Karpas-422 (cell line): ENCODE measurements around the gene TRANK1. TPM values are rescaled to one million over a fixed set of nuclear protein-coding genes. Genes with fewer than 3 reads are reported as not detected.

Experiments used
- DNase-seq: peaks from one replicate; pipeline ENCODE4 v3.0.0-alpha.2; 2015
- H2AFZ ChIP-seq: fragments of 200-600 bp; sonication (generic); 2 replicates; pipeline ENCODE4 v1.6.1; 2014; ENCODE audit warnings: antibody characterized with exemption, low read length, mixed read lengths
- H3K27ac ChIP-seq: fragments of 200-600 bp; sonication (generic); 2 replicates; pipeline ENCODE4 v1.5.1; 2014; ENCODE audit warnings: mild to moderate bottlenecking, low read length, moderate library complexity
- H3K27me3 ChIP-seq: fragments of 200-600 bp; sonication (generic); 2 replicates; pipeline ENCODE4 v1.6.1; 2014; ENCODE audit warnings: low read length, mixed read lengths
- H3K36me3 ChIP-seq: fragments of 200-600 bp; sonication (generic); 2 replicates; pipeline ENCODE4 v1.6.1; 2014; ENCODE audit warnings: low read length, mixed read lengths; ENCODE audit not compliant: insufficient read depth
- H3K4me1 ChIP-seq: fragments of 200-600 bp; sonication (generic); 2 replicates; pipeline ENCODE4 v1.6.1; 2014; ENCODE audit warnings: mild to moderate bottlenecking, low read length, mixed read lengths
- H3K4me2 ChIP-seq: fragments of 200-600 bp; sonication (generic); 2 replicates; pipeline ENCODE4 v1.6.1; 2014; ENCODE audit warnings: low read length, low read depth, mild to moderate bottlenecking; ENCODE audit not compliant: poor library complexity, severe bottlenecking
- H3K4me3 ChIP-seq: fragments of 200-600 bp; sonication (generic); 2 replicates; pipeline ENCODE4 v1.5.1; 2014; ENCODE audit warnings: mild to moderate bottlenecking, antibody characterized with exemption, low read length, mixed read lengths
- H3K79me2 ChIP-seq: fragments of 200-600 bp; sonication (generic); 2 replicates; pipeline ENCODE4 v1.6.1; 2014; ENCODE audit warnings: mild to moderate bottlenecking, low read length, mixed read lengths
- H3K9ac ChIP-seq: fragments of 200-600 bp; sonication (generic); 2 replicates; pipeline ENCODE4 v1.6.0; 2014; ENCODE audit warnings: low read length
- H3K9me2 ChIP-seq: fragments of 200-600 bp; sonication (generic), shearing (Covaris generic); replicated peaks from 2 replicates; pipeline ENCODE4 v1.6.0; 2014; ENCODE audit warnings: mild to moderate bottlenecking, low read length, moderate library complexity; ENCODE audit not compliant: insufficient read depth
- H3K9me3 ChIP-seq: fragments of 300-700, 200-600 bp; sonication (generic); 2 replicates; pipeline ENCODE4 v1.6.1; 2014; ENCODE audit warnings: low read length, mixed read lengths
- H4K20me1 ChIP-seq: fragments of 200-600 bp; sonication (generic); 2 replicates; pipeline ENCODE4 v1.6.1; 2014; ENCODE audit warnings: mild to moderate bottlenecking, antibody characterized with exemption, low read length, low read depth; ENCODE audit not compliant: insufficient read depth
- total RNA-seq: library from RNA; depleted of rRNA; stranded (reverse); fragments of >200 nt; shearing (Covaris generic); gene quantifications from 2 replicates; pipeline ENCODE4 v1.2.3, GENCODE V29; 2014; ENCODE audit warnings: low replicate concordance

The TRANK1 gene
- total RNA-seq, 1 experiment from 2014 or later: 123 TPM

- Histone ChIP-seq H3K4me1 (peaks cover 8% of the 10 kb centered on the region), H3K9me2 (no peaks in the 10 kb centered on the region), H3K4me2 (no peak overlapping the region), H3K9me3 (no peaks in the 10 kb centered on the region), H3K4me3 (no peak overlapping the region), H3K79me2 (peaks cover 28% of the 10 kb centered on the region), H3K27ac (0 out of 2 replicates have a peak overlapping the region, but pooled peaks have one; percentile 19), H3K27me3 (no peaks in the 10 kb centered on the region), H4K20me1 (no peaks in the 10 kb centered on the region), H2AFZ (no peak overlapping the region), H3K9ac (no peak overlapping the region), H3K36me3 (peaks cover 15% of the 10 kb centered on the region; the same call in 1 of the 2 replicates)
- DNase-seq: no peak
Measured at GRCh38 chr3:36871379-36872126, 73.3 kb downstream of the TRANK1 start.

DNA sequence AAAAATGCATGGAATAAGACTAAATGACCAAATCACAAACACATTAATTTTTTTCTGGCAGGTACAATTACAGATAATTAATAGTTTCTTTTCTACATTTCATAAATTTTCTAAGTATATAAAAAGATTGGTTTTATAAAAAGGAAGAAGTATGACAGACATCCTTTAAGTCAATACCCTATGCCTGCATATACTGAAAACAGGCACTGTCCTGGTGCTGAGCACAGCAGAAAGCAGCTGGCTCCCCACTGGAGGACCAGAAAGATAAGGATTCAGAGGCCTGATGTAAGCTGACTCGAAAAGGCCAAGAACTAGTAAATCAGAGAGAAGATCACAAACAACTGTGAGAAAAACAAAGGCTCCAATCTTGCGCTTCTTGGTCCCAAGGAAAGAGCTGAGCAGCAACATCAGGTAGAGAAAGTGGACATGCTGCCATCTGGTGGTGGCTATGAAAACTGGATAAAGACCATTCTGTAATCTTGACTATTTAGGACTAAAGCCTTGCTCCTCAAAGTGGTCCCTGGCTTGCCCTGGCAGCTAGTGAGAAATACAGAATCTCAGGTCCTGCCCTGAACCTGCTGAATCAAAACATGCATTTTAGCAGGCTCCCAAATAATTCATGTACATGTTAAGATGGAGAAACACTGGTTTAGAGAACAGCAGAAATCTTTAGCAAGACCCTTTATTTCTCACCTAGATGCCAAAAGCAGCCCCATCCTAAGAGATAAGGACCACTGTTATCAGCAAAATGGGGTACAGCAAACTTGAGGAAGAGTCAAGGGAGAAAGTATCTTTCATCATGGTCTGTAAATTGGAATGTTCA lies 76.0 kb downstream of the TRANK1 start:
- peak; percentile 88 for DNase-seq
- peaks cover 21% of the 10 kb centered on the region; the same call in 1 of the 2 replicates for H3K36me3 ChIP-seq

GRCh38 chr3:36867810-36868209 lies 77.0 kb downstream of the TRANK1 start:
- H3K4me1 ChIP-seq: peaks cover 6% of the 10 kb centered on the region
- no peak overlapping the region for H3K9ac ChIP-seq
- no peak overlapping the region for H3K4me2 ChIP-seq
- H3K36me3 ChIP-seq: peaks cover 19% of the 10 kb centered on the region; the same call in 1 of the 2 replicates
- no peak overlapping the region for H2AFZ ChIP-seq
- H3K4me3 ChIP-seq: no peak overlapping the region
- H3K27me3 ChIP-seq: no peaks in the 10 kb centered on the region
- no peak overlapping the region for H3K27ac ChIP-seq
- no peaks in the 10 kb centered on the region for H4K20me1 ChIP-seq
- no peaks in the 10 kb centered on the region for H3K9me3 ChIP-seq
- no peak for DNase-seq
- H3K9me2 ChIP-seq: no peaks in the 10 kb centered on the region
- peaks cover 19% of the 10 kb centered on the region for H3K79me2 ChIP-seq

More for the DNA sequence above, 76.0 kb downstream of the TRANK1 start:
- Histone ChIP-seq H3K27ac (peak overlapping the region; percentile 4; the same call in 1 of the 2 replicates), H3K4me1 (peaks cover 6% of the 10 kb centered on the region), H2AFZ (no peak overlapping the region), H3K9me3 (no peaks in the 10 kb centered on the region), H3K9me2 (no peaks in the 10 kb centered on the region), H3K27me3 (no peaks in the 10 kb centered on the region), H3K4me3 (no peak overlapping the region), H4K20me1 (no peaks in the 10 kb centered on the region), H3K4me2 (no peak overlapping the region), H3K9ac (no peak overlapping the region), H3K79me2 (peaks cover 27% of the 10 kb centered on the region)

DNA sequence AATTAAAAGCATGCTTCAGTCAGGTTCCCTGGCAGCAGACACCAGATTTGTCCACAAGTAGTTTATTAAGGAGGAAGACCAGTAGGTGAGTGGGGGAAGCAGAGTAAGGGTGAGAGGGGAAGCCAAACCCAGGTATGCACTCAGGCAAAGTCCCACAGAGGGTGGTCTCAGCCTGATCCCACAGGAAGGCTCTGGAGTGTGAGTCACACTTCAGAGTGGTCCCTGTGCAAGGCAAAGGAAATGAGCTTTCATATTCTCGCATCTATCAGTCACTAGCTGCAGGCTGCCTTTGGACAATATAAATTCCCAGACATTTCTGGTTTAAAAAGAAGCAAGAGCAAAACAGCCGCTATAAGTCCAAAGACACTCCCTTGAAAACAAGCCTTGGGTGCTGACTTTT lies 78.5 kb downstream of the TRANK1 start:
- Histone ChIP-seq H3K4me1 (peaks cover 6% of the 10 kb centered on the region), H3K4me3 (no peak overlapping the region), H3K9me3 (no peaks in the 10 kb centered on the region), H3K79me2 (peaks cover 19% of the 10 kb centered on the region), H3K9me2 (no peaks in the 10 kb centered on the region), H3K27me3 (no peaks in the 10 kb centered on the region), H3K4me2 (no peak overlapping the region), H3K27ac (no peak overlapping the region), H4K20me1 (no peaks in the 10 kb centered on the region), H3K9ac (no peak overlapping the region), H2AFZ (no peak overlapping the region), H3K36me3 (peaks cover 24% of the 10 kb centered on the region; the same call in 1 of the 2 replicates)
- no peak for DNase-seq

DNA sequence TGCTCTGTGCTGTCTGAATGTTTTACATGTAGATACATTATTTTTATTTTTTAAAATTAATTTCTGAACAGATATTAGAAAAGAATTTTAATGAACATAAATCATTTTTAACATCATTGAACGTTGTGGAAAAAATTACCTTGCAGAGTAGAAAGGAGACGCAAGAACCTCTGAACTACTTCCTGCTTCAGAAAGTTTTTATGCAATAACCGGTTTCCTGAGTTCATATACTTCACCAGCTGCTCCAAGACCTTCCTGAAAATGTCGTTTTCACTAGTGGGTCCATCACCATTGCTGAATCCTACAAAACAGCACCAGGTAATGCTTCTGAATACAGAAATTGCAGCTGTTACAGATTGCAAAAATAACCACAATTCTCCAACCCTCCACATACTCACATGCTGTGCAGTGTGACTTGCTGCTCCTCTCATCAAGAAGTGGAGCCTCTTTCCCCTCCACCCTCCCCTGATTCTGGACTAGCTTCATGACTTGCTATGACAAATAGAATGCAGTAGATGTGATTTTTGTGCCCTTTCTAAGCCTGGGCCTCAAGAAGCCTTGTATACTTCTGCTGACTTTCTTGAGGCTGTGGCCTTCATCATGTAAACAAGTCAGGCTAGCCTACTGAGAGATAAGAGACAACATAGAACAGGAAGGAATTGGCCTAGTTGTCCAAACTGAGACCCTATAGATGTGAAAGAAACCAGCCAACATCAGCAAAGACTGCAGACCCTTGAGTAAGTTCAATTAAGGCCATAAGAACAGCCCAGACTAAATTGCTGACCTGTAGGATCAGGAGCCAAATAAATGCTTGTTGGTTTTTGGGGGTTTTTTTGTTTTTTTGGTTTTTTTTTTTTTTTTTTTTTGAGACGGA lies 80.4 kb downstream of the TRANK1 start:
- Histone ChIP-seq H3K79me2 (peaks cover 23% of the 10 kb centered on the region), H3K27ac (no peak overlapping the region), H3K4me3 (no peak overlapping the region), H2AFZ (no peak overlapping the region), H3K9me3 (no peaks in the 10 kb centered on the region), H3K9ac (no peak overlapping the region), H4K20me1 (no peaks in the 10 kb centered on the region), H3K36me3 (peaks cover 34% of the 10 kb centered on the region; the same call in 1 of the 2 replicates), H3K4me2 (no peak overlapping the region), H3K9me2 (no peaks in the 10 kb centered on the region), H3K27me3 (no peaks in the 10 kb centered on the region), H3K4me1 (peaks cover 6% of the 10 kb centered on the region)
- no peak for DNase-seq

GRCh38 chr3:36862076-36862755 lies 82.6 kb downstream of the TRANK1 start:
- Histone ChIP-seq H3K79me2 (peaks cover 17% of the 10 kb centered on the region), H3K9me2 (no peaks in the 10 kb centered on the region), H3K27me3 (no peaks in the 10 kb centered on the region), H3K36me3 (peaks cover 42% of the 10 kb centered on the region), H3K4me2 (no peak overlapping the region), H3K4me1 (no peaks in the 10 kb centered on the region), H2AFZ (no peak overlapping the region), H3K9ac (no peak overlapping the region), H4K20me1 (no peaks in the 10 kb centered on the region), H3K27ac (no peak overlapping the region), H3K4me3 (no peak overlapping the region), H3K9me3 (no peaks in the 10 kb centered on the region)
- no peak for DNase-seq

DNA sequence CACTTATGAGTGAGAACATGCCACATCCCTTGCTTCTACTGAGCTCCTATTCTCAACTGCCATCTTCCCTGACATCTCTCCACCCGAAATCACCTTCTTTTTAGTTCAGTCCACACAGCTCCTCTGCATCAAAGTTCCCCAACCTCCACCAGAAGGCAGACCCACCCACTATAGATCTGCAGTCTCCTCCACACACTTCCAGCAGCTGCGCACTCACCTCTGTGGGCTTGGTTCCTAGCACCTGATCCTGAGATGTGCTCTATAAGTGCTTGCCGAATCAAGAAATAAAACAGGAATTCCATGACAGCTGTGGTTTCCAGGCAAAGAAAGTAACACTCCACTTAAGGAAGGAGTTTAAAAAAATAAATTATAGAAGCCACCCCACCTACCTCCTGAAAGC lies 85.4 kb downstream of the TRANK1 start:
- Histone ChIP-seq H3K79me2 (peaks cover 7% of the 10 kb centered on the region; the same call in 1 of the 2 replicates), H2AFZ (no peak overlapping the region)

More for the DNA sequence above, 85.4 kb downstream of the TRANK1 start:
- Histone ChIP-seq H3K36me3 (peaks cover 49% of the 10 kb centered on the region), H3K4me1 (no peaks in the 10 kb centered on the region), H3K27ac (no peak overlapping the region), H3K9me2 (no peaks in the 10 kb centered on the region), H3K9ac (no peak overlapping the region), H3K9me3 (no peaks in the 10 kb centered on the region), H3K4me3 (no peak overlapping the region), H3K27me3 (no peaks in the 10 kb centered on the region), H4K20me1 (no peaks in the 10 kb centered on the region), H3K4me2 (no peak overlapping the region)
- no peak for DNase-seq
